Neural cell (in vitro differentiated cells): Measurements from ENCODE around the gene HOXC12. TPM values are rescaled to one million over a fixed set of nuclear protein-coding genes. Genes with fewer than 3 reads are reported as not detected.

Experiments
- H2AFZ ChIP-seq: fragments of 200-600, 300-800 bp; sonication (generic), shearing (Covaris generic); 2 replicates; pipeline ENCODE4 v1.6.0; 2014; ENCODE audit warnings: low read depth, mild to moderate bottlenecking, antibody characterized with exemption, low read length, moderate library complexity
- H3F3A ChIP-seq: fragments of 200-600 bp; shearing (Covaris generic); 2 replicates; pipeline ENCODE4 v1.6.1; 2016; ENCODE audit warnings: mild to moderate bottlenecking, moderate library complexity, mixed read lengths, antibody characterized with exemption, low read length; ENCODE audit not compliant: insufficient read depth, poor library complexity, severe bottlenecking
- H3K27ac ChIP-seq: fragments of 200-600, 300-800 bp; sonication (generic), shearing (Covaris generic); 2 replicates; pipeline ENCODE4 v1.5.1; 2014; ENCODE audit warnings: mild to moderate bottlenecking, low read length, moderate library complexity
- H3K27me3 ChIP-seq: fragments of 300-800, 200-600 bp; sonication (generic), shearing (Covaris generic); 2 replicates; pipeline ENCODE4 v1.6.0; 2014; ENCODE audit warnings: mild to moderate bottlenecking, low read depth, low read length, moderate library complexity; ENCODE audit not compliant: insufficient read depth
- H3K36me3 ChIP-seq: fragments of 300-800, 200-600 bp; sonication (generic), shearing (Covaris generic); 2 replicates; pipeline ENCODE4 v1.5.1; 2014; ENCODE audit warnings: mild to moderate bottlenecking, antibody characterized with exemption, low read length, moderate library complexity; ENCODE audit not compliant: insufficient read depth
- H3K4me2 ChIP-seq: fragments of 300-800, 200-600 bp; sonication (generic), shearing (Covaris generic); 2 replicates; pipeline ENCODE4 v1.6.0; 2014; ENCODE audit warnings: mild to moderate bottlenecking, low read length
- H3K4me3 ChIP-seq: fragments of 300-800, 200-600 bp; sonication (generic), shearing (Covaris generic); 2 replicates; pipeline ENCODE4 v1.5.1; 2014; ENCODE audit warnings: mild to moderate bottlenecking, low read length, moderate library complexity
- H3K79me2 ChIP-seq: fragments of 200-600 bp; shearing (Covaris generic); replicated peaks from 2 replicates; pipeline ENCODE4 v1.6.0; 2014; ENCODE audit warnings: mild to moderate bottlenecking, low read length, moderate library complexity; ENCODE audit not compliant: insufficient read depth
- H3K9ac ChIP-seq: fragments of 300-800, 200-600 bp; sonication (generic), shearing (Covaris generic); 2 replicates; pipeline ENCODE4 v1.6.1; 2016; ENCODE audit warnings: mild to moderate bottlenecking, low read length, mixed read lengths
- H3K9me2 ChIP-seq: fragments of 200-600 bp; shearing (Covaris generic); 2 replicates; pipeline ENCODE4 v1.6.1; 2016; ENCODE audit warnings: mild to moderate bottlenecking, low read length, mixed read lengths; ENCODE audit not compliant: insufficient read depth
- H3K9me3 ChIP-seq: fragments of 200-600, 300-800 bp; sonication (generic), shearing (Covaris generic); 2 replicates; pipeline ENCODE4 v1.6.1; 2016; ENCODE audit warnings: mild to moderate bottlenecking, mixed run types, low read length, moderate library complexity, mixed read lengths
- H4K20me1 ChIP-seq: fragments of 200-600 bp; shearing (Covaris generic); 2 replicates; pipeline ENCODE4 v1.6.1; 2016; ENCODE audit warnings: mild to moderate bottlenecking, mixed run types; ENCODE audit not compliant: insufficient read depth
- EP300 ChIP-seq: fragments of 450-650 bp; conservative IDR thresholded peaks from 2 replicates; pipeline ENCODE4 v1.6.1; 2014; ENCODE audit warnings: antibody characterized with exemption, mild to moderate bottlenecking, moderate library complexity; ENCODE audit not compliant: poor library complexity, severe bottlenecking
- EZH2 ChIP-seq: fragments of 200-600, 300-800 bp; shearing (Covaris generic), sonication (generic); IDR thresholded peaks from 2 replicates; pipeline ENCODE4 v1.6.1; 2014; ENCODE audit warnings: antibody characterized with exemption, low read length, borderline replicate concordance, mild to moderate bottlenecking; ENCODE audit not compliant: insufficient read depth, poor library complexity, severe bottlenecking
- MXI1 ChIP-seq: fragments of 450-650 bp; conservative IDR thresholded peaks from 2 replicates; pipeline ENCODE4 v1.6.1; 2014; ENCODE audit warnings: antibody characterized with exemption, mild to moderate bottlenecking; ENCODE audit not compliant: poor library complexity, severe bottlenecking
- POLR2AphosphoS5 ChIP-seq: IDR thresholded peaks from 2 replicates; pipeline ENCODE4 v1.6.1; 2012
- RAD21 ChIP-seq: fragments of 450-650 bp; conservative IDR thresholded peaks from 2 replicates; pipeline ENCODE4 v1.6.1; 2014; ENCODE audit warnings: antibody characterized with exemption, mild to moderate bottlenecking, moderate library complexity
- SMC3 ChIP-seq: fragments of 450-650 bp; conservative IDR thresholded peaks from 2 replicates; pipeline ENCODE4 v1.6.1; 2014; ENCODE audit warnings: antibody characterized with exemption, mild to moderate bottlenecking, moderate library complexity; ENCODE audit not compliant: poor library complexity
- TAF1 ChIP-seq: IDR thresholded peaks from 2 replicates; pipeline ENCODE4 v1.6.1; 2012; ENCODE audit warnings: low read depth
- polyA plus RNA-seq: library from polyadenylated mRNA; depleted of rRNA; stranded (reverse); fragments of >200 nt; gene quantifications from 2 replicates; pipeline ENCODE4 v1.2.3, GENCODE V29; 2014
- TF ChIP-seq, protein P1 (sequence below): fragments of 450-650 bp; IDR thresholded peaks from 2 replicates; pipeline ENCODE4 v1.5.1; 2014; ENCODE audit warnings: antibody characterized with exemption, mild to moderate bottlenecking, moderate library complexity; ENCODE audit not compliant: poor library complexity, severe bottlenecking
- TF ChIP-seq, protein P2 (sequence below): IDR thresholded peaks from 2 replicates; pipeline ENCODE4 v1.6.1; 2012; ENCODE audit warnings: borderline replicate concordance

HOXC12 gene
- polyA plus RNA-seq, 1 donor from 2014 or later = not detected

DNA sequence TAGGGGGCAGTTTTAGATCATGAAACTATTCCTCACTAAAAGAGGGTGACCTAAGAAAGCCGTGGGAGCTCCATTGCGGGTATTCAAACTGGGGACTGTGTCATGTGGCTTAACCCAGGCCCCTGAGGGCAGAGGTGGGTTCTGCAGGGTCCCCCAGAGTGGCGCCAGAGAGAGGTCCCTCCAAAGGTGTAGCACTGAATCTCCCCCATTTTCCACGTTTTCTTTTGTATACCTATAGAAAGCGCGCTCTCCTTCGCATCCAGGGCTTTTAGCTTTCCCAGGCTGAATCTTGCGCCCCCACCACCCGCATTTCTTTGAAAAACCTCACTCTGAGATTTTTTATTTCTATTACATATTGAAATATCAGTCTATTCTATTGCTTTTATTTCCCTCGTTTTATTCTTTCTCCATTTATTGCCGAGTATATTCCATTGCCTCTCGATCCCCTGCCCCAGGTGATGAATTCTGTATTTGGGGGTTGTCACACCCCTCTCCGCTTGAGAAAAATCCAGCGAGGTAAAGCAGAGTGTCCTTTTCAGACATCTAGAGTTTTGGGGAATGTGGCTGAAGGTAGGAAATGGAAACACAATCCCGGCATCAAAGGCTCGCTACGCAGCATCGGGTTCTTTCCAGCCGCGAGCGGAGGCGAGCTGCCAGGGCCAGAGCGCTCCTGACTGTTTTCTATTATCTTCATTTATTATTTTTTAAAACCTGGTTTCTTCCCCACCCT is 16.9 kb upstream of the HOXC12 start:
- H3K79me2 ChIP-seq = no peaks in the 10 kb centered on the region
- H3K9me2 ChIP-seq = no peaks in the 10 kb centered on the region
- H4K20me1 ChIP-seq = no peaks in the 10 kb centered on the region
- H3K9ac ChIP-seq = no peak overlapping the region
- H3K27me3 ChIP-seq = peaks cover 100% of the 10 kb centered on the region
- H3K36me3 ChIP-seq = no peaks in the 10 kb centered on the region
- no peaks in the 10 kb centered on the region for H3F3A ChIP-seq
- no peak overlapping the region for H3K4me2 ChIP-seq
- H3K4me3 ChIP-seq = peak overlapping the region; percentile 49
- H3K27ac ChIP-seq = no peak overlapping the region
- H3K9me3 ChIP-seq = no peaks in the 10 kb centered on the region
- H2AFZ ChIP-seq = no peak overlapping the region
- TF ChIP-seq MXI1 (no peak), POLR2AphosphoS5 (no peak), RAD21 (no peak), EZH2 (no peak), SMC3 (no peak), TAF1 (no peak), EP300 (no peak)
- TF ChIP-seq, protein P1, sequence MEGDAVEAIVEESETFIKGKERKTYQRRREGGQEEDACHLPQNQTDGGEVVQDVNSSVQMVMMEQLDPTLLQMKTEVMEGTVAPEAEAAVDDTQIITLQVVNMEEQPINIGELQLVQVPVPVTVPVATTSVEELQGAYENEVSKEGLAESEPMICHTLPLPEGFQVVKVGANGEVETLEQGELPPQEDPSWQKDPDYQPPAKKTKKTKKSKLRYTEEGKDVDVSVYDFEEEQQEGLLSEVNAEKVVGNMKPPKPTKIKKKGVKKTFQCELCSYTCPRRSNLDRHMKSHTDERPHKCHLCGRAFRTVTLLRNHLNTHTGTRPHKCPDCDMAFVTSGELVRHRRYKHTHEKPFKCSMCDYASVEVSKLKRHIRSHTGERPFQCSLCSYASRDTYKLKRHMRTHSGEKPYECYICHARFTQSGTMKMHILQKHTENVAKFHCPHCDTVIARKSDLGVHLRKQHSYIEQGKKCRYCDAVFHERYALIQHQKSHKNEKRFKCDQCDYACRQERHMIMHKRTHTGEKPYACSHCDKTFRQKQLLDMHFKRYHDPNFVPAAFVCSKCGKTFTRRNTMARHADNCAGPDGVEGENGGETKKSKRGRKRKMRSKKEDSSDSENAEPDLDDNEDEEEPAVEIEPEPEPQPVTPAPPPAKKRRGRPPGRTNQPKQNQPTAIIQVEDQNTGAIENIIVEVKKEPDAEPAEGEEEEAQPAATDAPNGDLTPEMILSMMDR = no peak
- TF ChIP-seq, protein P2, sequence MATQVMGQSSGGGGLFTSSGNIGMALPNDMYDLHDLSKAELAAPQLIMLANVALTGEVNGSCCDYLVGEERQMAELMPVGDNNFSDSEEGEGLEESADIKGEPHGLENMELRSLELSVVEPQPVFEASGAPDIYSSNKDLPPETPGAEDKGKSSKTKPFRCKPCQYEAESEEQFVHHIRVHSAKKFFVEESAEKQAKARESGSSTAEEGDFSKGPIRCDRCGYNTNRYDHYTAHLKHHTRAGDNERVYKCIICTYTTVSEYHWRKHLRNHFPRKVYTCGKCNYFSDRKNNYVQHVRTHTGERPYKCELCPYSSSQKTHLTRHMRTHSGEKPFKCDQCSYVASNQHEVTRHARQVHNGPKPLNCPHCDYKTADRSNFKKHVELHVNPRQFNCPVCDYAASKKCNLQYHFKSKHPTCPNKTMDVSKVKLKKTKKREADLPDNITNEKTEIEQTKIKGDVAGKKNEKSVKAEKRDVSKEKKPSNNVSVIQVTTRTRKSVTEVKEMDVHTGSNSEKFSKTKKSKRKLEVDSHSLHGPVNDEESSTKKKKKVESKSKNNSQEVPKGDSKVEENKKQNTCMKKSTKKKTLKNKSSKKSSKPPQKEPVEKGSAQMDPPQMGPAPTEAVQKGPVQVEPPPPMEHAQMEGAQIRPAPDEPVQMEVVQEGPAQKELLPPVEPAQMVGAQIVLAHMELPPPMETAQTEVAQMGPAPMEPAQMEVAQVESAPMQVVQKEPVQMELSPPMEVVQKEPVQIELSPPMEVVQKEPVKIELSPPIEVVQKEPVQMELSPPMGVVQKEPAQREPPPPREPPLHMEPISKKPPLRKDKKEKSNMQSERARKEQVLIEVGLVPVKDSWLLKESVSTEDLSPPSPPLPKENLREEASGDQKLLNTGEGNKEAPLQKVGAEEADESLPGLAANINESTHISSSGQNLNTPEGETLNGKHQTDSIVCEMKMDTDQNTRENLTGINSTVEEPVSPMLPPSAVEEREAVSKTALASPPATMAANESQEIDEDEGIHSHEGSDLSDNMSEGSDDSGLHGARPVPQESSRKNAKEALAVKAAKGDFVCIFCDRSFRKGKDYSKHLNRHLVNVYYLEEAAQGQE = no peak

DNA sequence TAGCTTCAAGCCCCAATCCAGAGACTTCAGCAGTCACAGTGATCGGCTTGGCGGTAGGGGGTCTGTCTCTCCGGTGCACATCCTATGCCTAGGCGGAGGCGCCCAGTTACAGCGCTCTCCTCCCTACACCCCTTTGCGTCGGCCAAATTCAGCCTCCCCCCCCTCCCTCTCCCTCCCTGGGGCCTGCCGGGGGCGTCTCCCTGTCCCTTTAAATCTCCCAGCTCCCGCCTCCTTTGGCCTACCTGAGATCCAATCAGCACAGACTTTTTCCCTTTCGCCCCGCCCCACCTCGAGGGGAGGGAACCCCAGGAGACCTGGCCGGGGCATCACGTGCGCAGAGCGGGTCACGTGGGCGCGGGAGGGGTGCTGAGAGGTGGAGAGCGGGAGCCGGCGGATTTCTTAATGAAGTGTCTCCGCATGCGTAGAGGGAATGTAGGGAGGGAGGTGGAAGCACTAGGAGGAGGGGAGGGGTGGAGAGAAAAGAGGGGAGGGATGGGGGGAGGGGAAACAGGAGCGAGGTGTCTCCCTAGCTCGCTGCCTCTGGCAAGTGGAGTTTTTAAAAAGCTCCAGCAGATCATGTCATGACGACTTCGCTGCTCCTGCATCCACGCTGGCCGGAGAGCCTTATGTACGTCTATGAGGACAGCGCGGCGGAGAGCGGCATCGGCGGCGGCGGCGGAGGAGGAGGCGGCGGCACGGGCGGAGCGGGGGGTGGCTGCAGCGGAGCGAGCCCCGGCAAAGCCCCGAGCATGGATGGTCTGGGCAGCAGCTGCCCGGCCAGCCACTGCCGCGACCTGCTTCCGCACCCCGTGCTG is 16.2 kb upstream of the HOXC12 start, which contains the start of gene HOXC13:
TSS of gene HOXC13 (plus strand) at position 506 of the 815 bp plus-strand sequence. CDS start at position 582, 76 bp downstream.
- Histone ChIP-seq H3F3A (no peaks in the 10 kb centered on the region), H3K9me3 (no peaks in the 10 kb centered on the region), H3K9ac (no peak within 1 kb of the TSS), H3K4me2 (no peak within 1 kb of the TSS), H3K27me3 (peaks cover 100% of the 10 kb centered on the region), H2AFZ (no peak within 1 kb of the TSS), H3K9me2 (no peaks in the 10 kb centered on the region), H4K20me1 (no peaks in the 10 kb centered on the region), H3K79me2 (no peaks in the 10 kb centered on the region), H3K27ac (no peak within 1 kb of the TSS), H3K4me3 (peak within 1 kb of the TSS; percentile 49), H3K36me3 (no peaks in the 10 kb centered on the region)
- TF ChIP-seq RAD21 = no peak
- peak; percentile 74 for TF ChIP-seq EZH2
- TF ChIP-seq, protein P2 = no peak
